Measurements from ENCODE around the gene STAB2.

DNA sequence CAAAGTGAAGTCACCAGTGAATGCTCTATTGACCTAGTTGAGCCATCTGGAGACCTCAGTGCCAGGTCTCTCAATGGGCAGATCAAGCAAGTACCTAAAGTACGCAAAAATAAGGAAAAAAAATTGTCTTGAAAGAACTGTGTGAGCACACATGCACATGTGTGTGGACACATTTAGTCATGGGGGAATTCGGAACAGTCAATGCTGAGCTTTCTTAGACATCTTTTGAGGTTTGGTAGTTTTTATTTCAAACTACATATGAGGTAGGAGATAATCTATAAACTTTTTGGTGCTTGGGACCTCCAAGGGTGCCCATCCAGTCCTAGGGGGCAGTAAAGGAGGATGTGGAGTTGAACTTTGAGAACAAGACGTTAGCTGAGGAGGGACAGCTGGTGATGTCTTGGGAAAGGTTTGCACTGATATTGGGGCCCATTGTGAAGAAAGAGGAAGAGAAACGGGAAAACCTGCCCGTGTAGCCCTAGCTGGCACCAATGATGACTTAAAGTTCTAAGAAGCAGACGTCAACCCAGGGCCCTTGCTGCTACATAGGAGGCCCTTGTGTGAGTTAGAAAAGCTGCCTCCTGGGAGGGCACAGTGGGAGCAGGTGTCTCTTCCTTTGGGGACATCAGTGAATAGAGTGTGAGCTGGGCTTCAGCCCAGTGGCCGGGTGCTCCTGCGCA lies 129.6 kb downstream of the STAB2 start:
- TF ChIP-seq, protein P1, sequence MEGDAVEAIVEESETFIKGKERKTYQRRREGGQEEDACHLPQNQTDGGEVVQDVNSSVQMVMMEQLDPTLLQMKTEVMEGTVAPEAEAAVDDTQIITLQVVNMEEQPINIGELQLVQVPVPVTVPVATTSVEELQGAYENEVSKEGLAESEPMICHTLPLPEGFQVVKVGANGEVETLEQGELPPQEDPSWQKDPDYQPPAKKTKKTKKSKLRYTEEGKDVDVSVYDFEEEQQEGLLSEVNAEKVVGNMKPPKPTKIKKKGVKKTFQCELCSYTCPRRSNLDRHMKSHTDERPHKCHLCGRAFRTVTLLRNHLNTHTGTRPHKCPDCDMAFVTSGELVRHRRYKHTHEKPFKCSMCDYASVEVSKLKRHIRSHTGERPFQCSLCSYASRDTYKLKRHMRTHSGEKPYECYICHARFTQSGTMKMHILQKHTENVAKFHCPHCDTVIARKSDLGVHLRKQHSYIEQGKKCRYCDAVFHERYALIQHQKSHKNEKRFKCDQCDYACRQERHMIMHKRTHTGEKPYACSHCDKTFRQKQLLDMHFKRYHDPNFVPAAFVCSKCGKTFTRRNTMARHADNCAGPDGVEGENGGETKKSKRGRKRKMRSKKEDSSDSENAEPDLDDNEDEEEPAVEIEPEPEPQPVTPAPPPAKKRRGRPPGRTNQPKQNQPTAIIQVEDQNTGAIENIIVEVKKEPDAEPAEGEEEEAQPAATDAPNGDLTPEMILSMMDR (conservative IDR thresholded peaks at IDR 0.05; ENCODE audit: low read length): no peak
- TF ChIP-seq EZH2phosphoT487 (IDR thresholded peaks at IDR 0.05; ENCODE audit: borderline replicate concordance, low read depth, low read length): no peak
